Hair follicle dermal papilla cell (primary cell): ENCODE data around the gene MOB3B. TPM values are rescaled to one million over a fixed set of nuclear protein-coding genes. Genes with fewer than 3 reads are reported as not detected.

Source experiments
- total RNA-seq: library from RNA; depleted of rRNA; stranded (reverse); fragments of >200 nt; gene quantifications from 2 replicates; pipeline ENCODE4 v1.2.3, GENCODE V29; 2012

MOB3B gene
- 0.12 and 0.32 TPM in 2 replicates for total RNA-seq

GRCh38 chr9:27529316-27530278, at the start of gene MOB3B:
MOB3B (minus strand) TSS chr9:27529814; CDS start chr9:27455550, 74,264 bp downstream.

DNA sequence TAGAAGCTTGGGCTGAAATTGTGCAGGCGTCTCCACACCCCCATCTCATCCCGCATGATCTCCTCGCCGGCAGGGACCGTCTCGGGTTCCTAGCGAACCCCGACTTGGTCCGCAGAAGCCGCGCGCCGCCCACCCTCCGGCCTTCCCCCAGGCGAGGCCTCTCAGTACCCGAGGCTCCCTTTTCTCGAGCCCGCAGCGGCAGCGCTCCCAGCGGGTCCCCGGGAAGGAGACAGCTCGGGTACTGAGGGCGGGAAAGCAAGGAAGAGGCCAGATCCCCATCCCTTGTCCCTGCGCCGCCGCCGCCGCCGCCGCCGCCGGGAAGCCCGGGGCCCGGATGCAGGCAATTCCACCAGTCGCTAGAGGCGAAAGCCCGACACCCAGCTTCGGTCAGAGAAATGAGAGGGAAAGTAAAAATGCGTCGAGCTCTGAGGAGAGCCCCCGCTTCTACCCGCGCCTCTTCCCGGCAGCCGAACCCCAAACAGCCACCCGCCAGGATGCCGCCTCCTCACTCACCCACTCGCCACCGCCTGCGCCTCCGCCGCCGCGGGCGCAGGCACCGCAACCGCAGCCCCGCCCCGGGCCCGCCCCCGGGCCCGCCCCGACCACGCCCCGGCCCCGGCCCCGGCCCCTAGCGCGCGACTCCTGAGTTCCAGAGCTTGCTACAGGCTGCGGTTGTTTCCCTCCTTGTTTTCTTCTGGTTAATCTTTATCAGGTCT, 43.5 kb upstream of the MOB3B start, which contains the start of gene C9orf72:
Gene C9orf72, minus strand, starts transcription at position 564 of the 716 bp plus-strand sequence. CDS start 6,361 bp downstream, outside the sequence.

GRCh38 chr9:27524236-27524635, 5.4 kb downstream of the MOB3B start, which contains the start of gene IFNK:
IFNK (plus strand) TSS chr9:27524290; CDS start chr9:27524337, 47 bp downstream.

DNA sequence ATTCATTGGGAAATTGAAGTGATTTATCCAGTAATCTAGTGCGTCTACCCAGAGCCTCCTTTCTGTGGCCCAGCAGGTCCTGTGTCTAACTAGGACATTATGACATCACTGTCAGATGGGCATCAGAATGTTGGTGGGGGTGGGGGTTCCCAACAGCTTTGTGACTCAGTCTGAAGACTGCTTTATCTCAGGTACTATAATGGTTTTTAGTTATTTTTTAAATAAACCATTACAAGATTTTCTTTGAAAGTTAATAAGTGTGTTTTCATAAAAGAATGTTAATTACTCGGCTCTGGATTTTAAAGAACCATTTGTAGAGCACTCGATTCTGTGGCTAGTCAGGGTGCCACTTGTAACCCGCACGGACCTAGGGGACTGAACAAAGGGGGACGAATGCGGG, 232.6 kb downstream of the MOB3B start, which contains the start of gene EQTN:
Gene EQTN, minus strand, starts transcription at position 101 of the 400 bp plus-strand sequence. Its CDS starts 95 bp downstream, at position 6.

Other genes with a start within 250 kb of the MOB3B start
- 0.16 TPM in 1 of 2 replicates, not detected in the other for gene EQTN, start 232.7 kb downstream of the MOB3B start, total RNA-seq
- gene IFNK, start 5.5 kb downstream of the MOB3B start, total RNA-seq: not detected in 2 replicates
- gene C9orf72, start 43.7 kb upstream of the MOB3B start, total RNA-seq: 3.9 and 4.5 TPM in 2 replicates